SK-N-MC (cell line): ENCODE measurements around the gene ANKRD44.
"Not testable (repeated sequence)": the region's sequence is repeated elsewhere in the genome, so short reads cannot be mapped to it uniquely, and the experiment has no call there.

Experiments used
- EZH2 ChIP-seq: fragments of 200-600 bp; sonication (generic); IDR thresholded peaks from one replicate; pipeline ENCODE4 v1.6.1; 2017; ENCODE audit warnings: antibody characterized with exemption
- FOXP2 ChIP-seq: optimal IDR thresholded peaks from 2 replicates; pipeline ENCODE3; 2011; ENCODE audit warnings: mild to moderate bottlenecking, moderate library complexity; ENCODE audit not compliant: insufficient read depth; ENCODE audit errors: extremely low read length, control extremely low read depth
- POLR2AphosphoS5 ChIP-seq: IDR thresholded peaks from 2 replicates; pipeline ENCODE4 v1.6.1; 2012; ENCODE audit warnings: mild to moderate bottlenecking, low read depth, low read length, borderline replicate concordance

DNA sequence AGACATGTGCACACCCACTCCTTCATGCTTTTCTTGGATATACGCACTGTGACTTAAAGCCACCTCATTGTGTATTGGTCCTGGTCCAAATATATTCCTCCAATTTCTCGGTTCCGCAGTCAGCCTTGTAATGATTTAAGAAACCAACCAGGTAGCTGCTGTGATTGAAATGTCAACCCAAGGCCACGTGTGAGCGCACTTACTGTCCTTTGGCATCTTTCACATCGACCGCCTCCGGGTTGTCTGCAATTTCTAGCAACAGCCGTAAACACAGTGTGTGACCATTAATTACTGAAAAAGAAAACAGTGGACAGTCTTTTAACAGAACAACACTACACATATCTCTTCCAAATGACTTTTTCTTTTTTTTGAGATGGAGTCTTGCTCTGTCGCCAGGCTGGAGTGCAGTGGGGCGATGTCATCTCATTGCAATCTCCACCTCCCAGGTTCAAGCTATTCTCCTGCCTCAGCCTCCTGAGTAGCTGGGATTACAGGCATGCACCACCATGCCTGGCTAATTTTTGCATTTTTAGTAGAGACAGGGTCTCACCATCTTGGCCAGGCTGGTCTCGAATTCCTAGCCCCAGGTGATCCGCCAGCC is 301.7 kb downstream of the ANKRD44 start:
- not testable (repeated sequence) for TF ChIP-seq EZH2, POLR2AphosphoS5, FOXP2
